WERI-Rb-1 (cell line): Measurements from ENCODE around the gene CCDC78.
A peak's percentile ranks its signal among the peaks of the same experiment; 100 is the strongest.

Experiments used
- DNase-seq: peaks from one replicate; pipeline ENCODE4 v3.0.0-alpha.2; 2020
- H3K27ac ChIP-seq: fragments of 250-450 bp; sonication (Bioruptor Pico); 2 replicates; pipeline ENCODE4 v1.5.1; 2020; ENCODE audit warnings: mild to moderate bottlenecking, moderate library complexity
- H3K27me3 ChIP-seq: fragments of 250-450 bp; sonication (Bioruptor Pico); 2 replicates; pipeline ENCODE4 v1.5.1; 2021; ENCODE audit warnings: mild to moderate bottlenecking, low read depth, moderate library complexity; ENCODE audit not compliant: insufficient read depth, severe bottlenecking
- H3K36me3 ChIP-seq: fragments of 250-450 bp; sonication (Bioruptor Pico); 2 replicates; pipeline ENCODE4 v1.5.1; 2020; ENCODE audit warnings: mild to moderate bottlenecking, moderate library complexity
- H3K4me3 ChIP-seq: 2 replicates; pipeline ENCODE4 v1.5.1; 2011; ENCODE audit warnings: low read depth, mild to moderate bottlenecking, control low read depth, low read length
- H3K9me3 ChIP-seq: fragments of 250-450 bp; sonication (Bioruptor Pico); 2 replicates; pipeline ENCODE4 v1.5.1; 2021; ENCODE audit warnings: mild to moderate bottlenecking, moderate library complexity; ENCODE audit not compliant: severe bottlenecking
- TF ChIP-seq, protein P1 (sequence below): IDR thresholded peaks from 2 replicates; pipeline ENCODE4 v1.5.1; 2011; ENCODE audit warnings: low read depth, mild to moderate bottlenecking, control low read depth, inconsistent platforms, low read length

Gene CCDC78

DNA sequence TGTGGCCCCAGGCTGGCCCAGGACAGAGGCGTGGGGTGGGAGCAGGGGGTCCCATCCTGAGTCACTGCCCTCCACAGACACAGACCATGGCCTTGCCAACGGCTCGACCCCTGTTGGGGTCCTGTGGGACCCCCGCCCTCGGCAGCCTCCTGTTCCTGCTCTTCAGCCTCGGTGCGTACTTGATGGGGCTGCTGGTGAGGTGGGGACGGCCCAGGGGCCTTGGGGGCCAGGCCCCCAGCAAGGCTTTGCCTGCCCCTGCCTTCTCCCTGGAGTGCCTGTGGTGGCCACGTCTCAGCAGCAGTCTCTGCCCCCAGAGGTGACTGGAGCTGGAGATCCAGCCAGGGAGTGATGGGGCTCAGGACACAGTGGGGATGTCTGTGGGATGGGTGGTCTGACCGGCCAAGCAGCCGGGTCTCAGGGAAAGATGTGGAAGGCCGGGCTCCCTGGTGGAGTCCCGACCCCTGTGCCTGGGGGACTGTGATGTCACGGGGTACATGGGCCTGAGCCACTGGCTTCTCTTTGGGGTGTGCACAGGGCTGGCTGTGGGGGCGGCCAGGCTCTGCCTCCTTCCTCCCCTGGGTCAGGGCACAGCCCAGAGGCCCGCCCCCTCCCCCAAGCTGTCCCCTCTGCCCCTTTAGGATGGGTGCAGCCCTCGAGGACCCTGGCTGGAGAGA is 36.5 kb upstream of the CCDC78 start:
- no peaks in the 10 kb centered on the region for H3K9me3 ChIP-seq
- no peak overlapping the region for H3K4me3 ChIP-seq
- H3K27me3 ChIP-seq = no peaks in the 10 kb centered on the region
- TF ChIP-seq, protein P1, sequence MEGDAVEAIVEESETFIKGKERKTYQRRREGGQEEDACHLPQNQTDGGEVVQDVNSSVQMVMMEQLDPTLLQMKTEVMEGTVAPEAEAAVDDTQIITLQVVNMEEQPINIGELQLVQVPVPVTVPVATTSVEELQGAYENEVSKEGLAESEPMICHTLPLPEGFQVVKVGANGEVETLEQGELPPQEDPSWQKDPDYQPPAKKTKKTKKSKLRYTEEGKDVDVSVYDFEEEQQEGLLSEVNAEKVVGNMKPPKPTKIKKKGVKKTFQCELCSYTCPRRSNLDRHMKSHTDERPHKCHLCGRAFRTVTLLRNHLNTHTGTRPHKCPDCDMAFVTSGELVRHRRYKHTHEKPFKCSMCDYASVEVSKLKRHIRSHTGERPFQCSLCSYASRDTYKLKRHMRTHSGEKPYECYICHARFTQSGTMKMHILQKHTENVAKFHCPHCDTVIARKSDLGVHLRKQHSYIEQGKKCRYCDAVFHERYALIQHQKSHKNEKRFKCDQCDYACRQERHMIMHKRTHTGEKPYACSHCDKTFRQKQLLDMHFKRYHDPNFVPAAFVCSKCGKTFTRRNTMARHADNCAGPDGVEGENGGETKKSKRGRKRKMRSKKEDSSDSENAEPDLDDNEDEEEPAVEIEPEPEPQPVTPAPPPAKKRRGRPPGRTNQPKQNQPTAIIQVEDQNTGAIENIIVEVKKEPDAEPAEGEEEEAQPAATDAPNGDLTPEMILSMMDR = no peak
- H3K36me3 ChIP-seq = no peaks in the 10 kb centered on the region
- H3K27ac ChIP-seq = no peak overlapping the region
- DNase-seq = no peak

DNA sequence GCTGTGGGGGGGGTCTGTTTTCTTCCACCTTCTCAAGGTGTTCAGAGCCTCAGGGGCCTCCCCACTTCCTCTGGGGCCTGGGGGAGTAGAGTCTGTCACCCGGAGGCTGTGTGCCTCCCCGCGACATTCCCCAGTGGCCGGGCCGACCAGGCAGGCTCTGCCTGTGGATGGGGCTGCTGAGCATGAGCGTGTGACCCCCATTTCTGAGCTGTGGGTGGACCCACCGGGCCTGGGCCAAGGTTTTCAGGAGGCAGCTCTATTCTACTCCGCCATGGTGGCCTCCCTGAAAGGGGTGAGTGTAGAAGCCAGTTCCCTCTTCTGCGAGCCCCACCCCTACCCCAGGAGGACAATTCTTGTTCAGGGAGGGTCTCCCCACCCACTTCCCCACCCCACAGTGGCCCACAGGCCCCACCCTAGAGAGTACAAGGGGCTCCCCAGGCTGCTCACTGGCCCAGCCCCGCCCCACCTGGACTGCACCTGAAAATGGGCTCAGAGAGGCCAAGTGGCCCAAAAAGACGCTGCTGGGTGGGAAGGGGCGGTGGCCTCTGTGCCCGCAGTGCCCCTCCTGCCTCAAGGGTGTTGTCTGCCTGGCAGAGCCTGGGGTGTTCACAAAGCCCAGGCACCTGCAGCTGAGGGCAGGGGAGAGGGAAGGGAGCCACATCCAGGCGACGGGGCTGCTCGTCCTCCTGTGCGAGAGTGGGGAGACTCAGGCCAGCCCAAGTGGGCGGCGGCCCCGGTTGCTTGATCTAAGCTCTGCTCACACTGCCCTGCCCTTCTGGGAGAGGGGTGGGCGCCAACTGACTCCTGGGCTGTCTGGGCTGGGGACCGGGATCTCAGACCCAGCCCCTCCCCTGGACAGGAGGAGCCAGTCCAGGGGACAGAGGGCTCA is 35.6 kb upstream of the CCDC78 start:
- no peak overlapping the region for H3K4me3 ChIP-seq
- TF ChIP-seq, protein P1 = no peak
- H3K27ac ChIP-seq = no peak overlapping the region
- DNase-seq = peak; percentile 56
- H3K36me3 ChIP-seq = no peaks in the 10 kb centered on the region
- no peaks in the 10 kb centered on the region for H3K27me3 ChIP-seq
- H3K9me3 ChIP-seq = no peaks in the 10 kb centered on the region

DNA sequence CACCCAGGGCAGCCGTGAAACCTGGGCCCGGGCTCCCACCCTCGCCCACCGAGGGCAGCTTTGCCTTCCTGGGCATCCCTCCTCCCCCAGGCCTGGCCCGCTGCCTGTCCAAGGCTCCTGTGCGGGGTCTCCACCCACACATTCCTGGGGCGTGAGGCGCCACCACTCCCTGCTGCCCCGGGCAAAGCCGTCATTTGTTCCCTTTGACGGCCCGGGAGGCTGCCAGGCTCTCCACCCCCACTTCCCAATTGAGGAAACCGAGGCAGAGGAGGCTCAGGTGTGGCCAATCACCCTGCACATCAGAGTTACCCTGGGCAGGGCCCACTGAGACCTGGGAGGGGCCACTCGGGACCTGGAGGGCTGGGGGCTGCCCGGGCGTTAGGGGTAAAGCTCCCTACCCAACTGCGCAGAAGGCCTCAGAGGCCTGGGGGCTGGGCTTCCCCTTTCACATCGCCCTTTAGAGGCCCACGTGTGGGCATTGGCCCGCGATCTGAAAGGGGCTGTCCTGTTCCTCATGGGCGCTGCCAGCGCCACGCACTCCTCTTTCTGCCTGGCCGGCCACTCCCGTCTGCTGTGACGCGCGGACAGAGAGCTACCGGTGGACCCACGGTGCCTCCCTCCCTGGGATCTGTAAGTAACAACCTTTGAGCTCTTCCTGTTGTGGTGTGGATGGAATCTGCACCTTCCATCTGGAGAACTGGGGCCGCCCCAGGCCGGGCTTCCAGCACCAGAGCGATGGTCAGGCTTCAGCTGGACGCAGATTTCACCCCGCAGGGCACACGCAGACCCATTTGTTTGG is 34.5 kb upstream of the CCDC78 start, which contains the start of gene MSLN:
MSLN (plus strand) TSS at position 190 of the 799 bp plus-strand sequence. CDS start 1,947 bp downstream, outside the sequence.
- H3K4me3 ChIP-seq = no peak within 1 kb of the TSS
- H3K9me3 ChIP-seq = no peaks in the 10 kb centered on the region
- H3K27ac ChIP-seq = no peak within 1 kb of the TSS; the same call in 1 of the 2 replicates
- TF ChIP-seq, protein P1 = no peak
- H3K36me3 ChIP-seq = no peaks in the 10 kb centered on the region
- no peak for DNase-seq
- no peaks in the 10 kb centered on the region for H3K27me3 ChIP-seq

DNA sequence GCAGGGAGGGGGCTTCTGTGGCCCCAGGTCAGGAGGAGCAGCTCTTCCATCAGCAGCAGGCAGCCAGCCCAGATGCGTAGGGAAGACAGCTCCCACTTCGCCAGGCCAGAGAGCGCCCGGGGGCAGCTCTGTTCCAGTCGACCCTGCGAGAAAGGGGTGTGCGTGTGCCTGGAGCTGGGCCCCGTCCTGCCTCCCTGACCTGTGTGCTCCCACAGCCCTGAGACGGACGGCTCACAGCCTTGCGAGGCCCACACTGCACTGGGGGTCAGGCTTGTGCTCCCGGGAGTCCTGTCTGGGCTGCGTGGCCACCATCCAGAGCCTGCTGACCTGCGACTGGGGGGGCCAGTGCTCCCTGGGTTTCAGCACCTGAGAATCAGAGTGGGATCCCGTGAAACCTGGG is 33.8 kb upstream of the CCDC78 start:
- TF ChIP-seq, protein P1 = no peak
- DNase-seq = no peak
- Histone ChIP-seq H3K27ac (no peak overlapping the region), H3K27me3 (no peaks in the 10 kb centered on the region), H3K9me3 (no peaks in the 10 kb centered on the region), H3K4me3 (no peak overlapping the region), H3K36me3 (no peaks in the 10 kb centered on the region)

DNA sequence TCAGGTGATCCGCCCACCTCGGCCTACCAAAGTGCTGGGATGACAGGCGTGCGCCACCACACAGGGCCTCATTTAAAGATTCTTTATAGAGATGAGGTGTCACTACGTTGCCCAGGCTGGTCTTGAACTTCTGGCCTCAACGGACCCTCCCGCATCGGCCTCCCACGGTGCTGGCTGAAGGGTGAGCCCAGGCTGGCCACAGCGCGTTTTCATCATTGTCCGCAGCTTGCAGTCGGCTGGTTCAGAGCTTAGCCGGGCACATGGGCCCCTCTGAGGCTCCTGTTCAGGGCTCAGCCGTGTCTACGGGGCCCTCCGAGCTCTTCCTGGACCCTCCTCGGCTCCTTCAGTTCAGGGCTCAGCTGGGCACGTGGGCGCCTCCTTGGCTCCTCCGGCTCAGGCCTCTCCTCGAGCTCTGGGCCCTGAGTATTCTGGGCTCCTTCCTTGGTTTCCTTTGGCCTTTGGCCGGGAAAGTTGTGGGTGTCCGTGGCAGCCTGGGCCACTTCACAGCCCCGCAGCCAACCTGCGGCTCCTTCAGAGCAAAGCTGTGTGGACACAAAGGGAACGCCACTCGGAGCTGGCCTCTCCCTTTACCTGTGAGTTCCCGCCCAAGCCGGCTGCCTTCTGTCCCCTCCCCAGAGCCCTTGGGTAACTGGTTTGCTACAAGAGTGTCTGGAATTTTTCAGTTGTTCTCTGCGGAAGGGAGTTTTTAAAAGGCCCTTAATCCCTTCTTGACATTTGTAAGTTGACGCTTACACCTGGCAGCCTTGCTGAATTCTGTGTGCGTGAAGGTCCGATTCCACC is 33.1 kb upstream of the CCDC78 start:
- H3K27ac ChIP-seq = no peak overlapping the region; the same call in 1 of the 2 replicates
- TF ChIP-seq, protein P1 = no peak
- no peaks in the 10 kb centered on the region for H3K36me3 ChIP-seq
- no peak overlapping the region for H3K4me3 ChIP-seq
- no peak for DNase-seq
- H3K9me3 ChIP-seq = no peaks in the 10 kb centered on the region
- H3K27me3 ChIP-seq = no peaks in the 10 kb centered on the region
